COLO668 (cell line): ENCODE measurements around the gene CD19.
A peak's percentile ranks its signal among the peaks of the same experiment; 100 is the strongest.
"Not testable (repeated sequence)": the region's sequence is repeated elsewhere in the genome, so short reads cannot be mapped to it uniquely, and the experiment has no call there.

Experiments used
- DNase-seq: peaks from one replicate; lab custom pipeline; 2025; ENCODE audit not compliant: unreplicated experiment; lab: John Stamatoyannopoulos, UW

Gene CD19

GRCh38 chr16:28931801-28932225 lies at the start of gene CD19:
Gene CD19 (plus strand): TSS chr16:28931971. CDS start chr16:28932001, 30 bp downstream.
- no peak for DNase-seq

DNA sequence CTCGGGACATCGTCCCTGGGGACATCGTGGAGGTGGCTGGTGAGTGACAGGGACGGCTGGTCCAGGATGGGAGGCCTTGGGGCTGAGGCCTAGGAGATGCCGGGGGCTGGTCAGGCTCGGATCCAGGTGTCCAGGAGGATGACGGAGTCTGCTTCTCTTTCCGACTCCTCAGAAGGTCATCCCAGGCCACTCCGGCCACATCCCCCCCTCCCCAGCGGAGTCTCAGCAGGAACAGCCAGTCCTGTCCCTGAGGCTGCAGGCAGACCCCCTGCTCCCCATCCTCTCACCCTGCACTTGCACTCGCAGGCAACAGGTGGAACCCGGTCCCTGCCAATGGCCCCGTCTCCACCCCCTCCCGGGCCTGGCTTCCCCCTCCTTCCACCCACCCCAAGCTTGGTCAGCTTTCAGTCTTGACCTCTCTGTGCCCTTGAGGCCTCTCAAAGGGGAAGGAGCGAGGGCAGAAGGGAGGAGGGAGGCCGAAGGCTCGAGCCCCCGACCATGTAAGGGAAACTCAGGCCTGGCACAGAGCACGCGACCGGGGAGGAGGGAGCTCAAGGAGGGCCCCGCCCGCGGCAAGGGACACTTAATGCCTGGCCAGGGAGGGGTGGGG lies 49.1 kb upstream of the CD19 start:
- no peak for DNase-seq

GRCh38 chr16:28883221-28883996 lies 48.4 kb upstream of the CD19 start:
- peak; percentile 36 for DNase-seq

DNA sequence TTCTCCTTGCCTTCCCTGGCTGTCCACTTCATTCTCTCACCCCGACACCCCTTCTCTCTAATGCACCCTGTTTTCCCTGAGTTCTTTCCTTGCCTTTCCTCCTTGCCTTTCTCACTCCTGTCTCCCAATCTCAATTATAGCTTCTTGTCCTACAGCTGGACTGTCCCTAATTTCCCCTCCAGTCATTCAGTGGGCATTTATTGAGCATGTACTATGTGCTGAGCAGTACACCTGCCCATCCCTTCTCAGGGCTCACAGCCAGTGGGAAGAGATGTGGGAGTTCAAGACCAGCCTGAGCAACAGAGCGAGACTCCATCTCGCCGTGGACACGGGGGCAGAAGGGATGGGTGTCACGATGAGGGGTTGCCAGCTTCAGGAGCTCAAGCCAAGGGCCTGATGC lies 47.7 kb upstream of the CD19 start:
- no peak for DNase-seq

GRCh38 chr16:28886945-28887344 lies 44.8 kb upstream of the CD19 start:
- DNase-seq: no peak

DNA sequence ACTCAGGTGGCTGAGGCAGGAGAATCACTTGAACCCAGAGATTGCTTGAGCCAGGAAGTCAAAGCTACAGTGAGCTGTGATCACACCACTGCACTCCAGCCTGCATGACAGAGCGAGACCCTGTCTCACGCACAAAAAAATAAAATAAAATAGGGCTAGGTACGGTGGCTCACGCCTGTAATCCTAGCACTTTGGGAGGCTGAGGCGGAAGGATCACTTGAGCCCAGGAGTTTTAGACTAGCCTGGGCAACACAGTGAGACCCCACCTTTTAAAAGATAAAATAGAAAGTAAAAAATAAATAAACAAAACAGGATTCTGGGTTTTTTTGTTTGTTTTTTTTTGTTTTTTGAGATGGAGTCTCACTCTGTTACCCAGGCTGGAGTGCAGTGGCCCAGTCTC lies 41.4 kb upstream of the CD19 start:
- DNase-seq: not testable (repeated sequence)

DNA sequence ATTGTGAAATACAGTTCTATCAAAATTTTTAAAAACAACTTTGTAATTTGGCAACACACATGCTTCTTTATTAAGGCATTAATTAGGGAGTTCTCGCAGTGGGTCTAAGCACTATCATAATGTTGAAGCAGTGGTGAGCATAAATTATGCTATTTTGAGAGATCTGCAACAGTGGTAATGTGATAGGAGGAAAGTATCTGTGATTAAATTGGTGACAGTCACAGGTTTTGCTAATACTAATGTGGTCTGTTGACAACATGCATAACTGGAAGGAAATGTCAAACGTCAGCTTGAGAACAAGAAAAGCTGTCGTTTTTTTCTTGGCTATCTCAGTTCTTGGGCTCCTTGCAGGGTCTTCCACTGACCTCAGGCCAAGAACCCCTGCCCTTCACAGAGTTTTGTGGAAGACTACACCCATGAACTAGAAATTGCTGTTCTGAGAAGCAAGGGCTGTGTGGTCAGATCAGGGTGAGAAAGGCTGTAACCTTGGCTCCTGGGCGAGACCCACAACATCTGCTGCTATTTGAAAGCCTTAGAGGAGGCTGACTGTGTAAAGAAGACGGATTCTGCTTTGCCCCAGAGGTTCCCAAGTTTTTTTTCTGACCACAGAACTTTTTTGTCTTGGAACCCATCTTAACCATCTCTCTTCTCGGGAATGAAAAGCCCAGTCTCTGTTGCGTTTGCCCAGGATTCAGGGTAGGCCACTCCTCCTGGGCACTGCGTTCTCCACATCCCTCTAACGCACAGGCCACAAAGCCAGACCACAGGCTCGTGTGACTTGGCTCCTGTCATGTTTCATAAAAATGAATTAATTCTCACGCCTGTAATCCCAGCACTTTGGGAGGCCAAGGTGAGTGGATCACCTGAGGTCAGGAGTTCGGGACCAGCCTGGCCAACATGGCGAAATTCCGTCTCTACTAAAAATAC lies 39.5 kb upstream of the CD19 start:
- no peak for DNase-seq

- no peak for DNase-seq
These were observed 38.5 kb upstream of the CD19 start for GRCh38 chr16:28893291-28893690.

- no peak for DNase-seq
These were observed 36.2 kb upstream of the CD19 start for GRCh38 chr16:28895609-28896008.

DNA sequence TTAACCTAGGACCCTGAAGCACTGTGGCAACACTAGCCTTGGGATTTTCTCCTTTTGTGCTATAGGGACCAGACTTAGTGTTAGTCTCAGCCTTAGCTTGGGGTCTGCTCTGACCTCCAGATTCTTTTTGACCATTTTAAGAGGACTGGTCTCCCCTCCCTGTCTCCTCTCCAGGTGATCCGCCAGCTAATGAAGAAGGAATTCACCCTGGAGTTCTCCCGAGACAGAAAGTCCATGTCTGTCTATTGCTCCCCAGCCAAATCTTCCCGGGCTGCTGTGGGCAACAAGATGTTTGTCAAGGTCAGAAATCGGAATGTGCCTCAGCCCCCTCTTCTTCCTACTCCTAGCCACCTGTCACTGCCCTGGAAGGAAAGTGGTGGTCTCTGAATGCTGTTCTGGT lies 33.9 kb upstream of the CD19 start:
- no peak for DNase-seq

DNA sequence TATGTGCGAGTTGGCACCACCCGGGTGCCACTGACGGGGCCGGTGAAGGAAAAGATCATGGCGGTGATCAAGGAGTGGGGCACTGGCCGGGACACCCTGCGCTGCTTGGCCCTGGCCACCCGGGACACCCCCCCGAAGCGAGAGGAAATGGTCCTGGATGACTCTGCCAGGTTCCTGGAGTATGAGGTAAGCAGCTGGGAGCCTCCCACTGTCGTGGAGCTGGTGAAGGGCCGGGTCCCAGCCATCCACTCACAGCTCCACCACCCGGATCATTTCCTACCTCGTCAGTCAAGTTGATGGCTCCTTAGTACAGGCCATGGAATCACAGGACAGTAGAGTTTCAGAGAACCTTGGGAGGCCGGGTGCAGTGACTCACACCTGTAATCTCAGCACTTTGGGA lies 33.5 kb upstream of the CD19 start:
- DNase-seq: no peak

DNA sequence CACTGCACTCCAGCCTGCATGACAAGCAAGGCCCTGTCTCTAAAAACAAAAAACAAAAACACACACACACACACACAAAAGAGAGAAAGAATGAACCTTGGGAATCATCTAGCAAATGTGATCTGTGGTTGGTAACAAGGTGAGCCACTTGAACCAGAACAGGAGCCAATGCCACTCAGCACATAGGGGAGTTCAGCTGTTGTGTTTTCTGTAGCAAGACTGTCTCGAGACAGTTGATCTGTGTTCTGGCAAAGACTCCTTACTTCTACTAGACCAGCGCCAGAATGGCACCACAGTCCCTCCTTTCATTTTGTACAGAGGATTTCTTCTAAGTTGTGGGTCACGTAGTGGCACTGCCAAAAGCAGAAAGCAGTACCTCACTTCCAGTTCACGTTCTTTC lies 32.8 kb upstream of the CD19 start:
- DNase-seq: no peak

DNA sequence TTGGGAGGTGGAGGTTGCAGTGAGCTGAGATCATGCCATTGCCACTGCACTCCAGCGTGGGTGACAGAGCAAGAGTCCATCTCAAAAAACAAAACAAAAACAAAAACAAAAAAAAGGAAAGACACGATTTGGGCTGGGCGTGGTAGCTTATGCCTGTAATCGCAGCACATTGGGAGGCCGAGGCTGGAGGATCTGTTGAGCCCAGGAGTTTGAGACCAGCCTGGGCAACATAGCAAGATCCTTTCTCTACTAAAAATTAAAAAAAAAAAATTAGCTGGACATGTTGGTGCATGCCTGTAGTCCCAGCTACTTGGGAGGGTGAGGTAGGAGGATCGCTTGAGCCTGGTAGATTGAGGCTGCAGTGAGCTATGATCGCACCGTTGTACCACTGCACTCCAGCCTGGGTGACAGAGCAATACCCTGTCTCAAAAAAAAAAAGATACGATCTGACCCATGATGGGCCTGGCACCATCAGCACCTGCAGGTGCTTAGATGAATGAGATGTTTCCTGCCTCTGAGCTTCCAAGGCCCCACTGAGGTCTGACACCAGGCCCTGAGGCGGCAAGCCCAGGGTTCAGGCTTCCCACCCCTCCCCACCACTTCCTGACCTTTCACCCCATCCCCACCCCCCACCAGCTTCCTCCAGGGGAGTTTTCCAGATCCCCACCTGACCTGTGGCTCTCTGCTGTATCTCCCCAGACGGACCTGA lies 31.7 kb upstream of the CD19 start:
- no peak for DNase-seq

- DNase-seq: no peak
These were observed 31.2 kb upstream of the CD19 start for GRCh38 chr16:28900601-28901000.

DNA sequence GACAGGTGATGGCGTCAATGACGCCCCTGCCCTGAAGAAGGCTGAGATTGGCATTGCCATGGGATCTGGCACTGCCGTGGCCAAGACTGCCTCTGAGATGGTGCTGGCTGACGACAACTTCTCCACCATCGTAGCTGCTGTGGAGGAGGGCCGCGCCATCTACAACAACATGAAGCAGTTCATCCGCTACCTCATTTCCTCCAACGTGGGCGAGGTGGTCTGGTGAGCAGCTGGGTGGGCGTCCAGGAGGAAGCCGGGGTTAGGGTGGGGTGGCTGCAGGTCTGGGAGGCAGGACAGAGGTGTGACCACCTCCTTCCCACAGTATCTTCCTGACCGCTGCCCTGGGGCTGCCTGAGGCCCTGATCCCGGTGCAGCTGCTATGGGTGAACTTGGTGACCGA lies 29.9 kb upstream of the CD19 start:
- no peak for DNase-seq

GRCh38 chr16:28902909-28903308 lies 28.9 kb upstream of the CD19 start:
- no peak for DNase-seq

DNA sequence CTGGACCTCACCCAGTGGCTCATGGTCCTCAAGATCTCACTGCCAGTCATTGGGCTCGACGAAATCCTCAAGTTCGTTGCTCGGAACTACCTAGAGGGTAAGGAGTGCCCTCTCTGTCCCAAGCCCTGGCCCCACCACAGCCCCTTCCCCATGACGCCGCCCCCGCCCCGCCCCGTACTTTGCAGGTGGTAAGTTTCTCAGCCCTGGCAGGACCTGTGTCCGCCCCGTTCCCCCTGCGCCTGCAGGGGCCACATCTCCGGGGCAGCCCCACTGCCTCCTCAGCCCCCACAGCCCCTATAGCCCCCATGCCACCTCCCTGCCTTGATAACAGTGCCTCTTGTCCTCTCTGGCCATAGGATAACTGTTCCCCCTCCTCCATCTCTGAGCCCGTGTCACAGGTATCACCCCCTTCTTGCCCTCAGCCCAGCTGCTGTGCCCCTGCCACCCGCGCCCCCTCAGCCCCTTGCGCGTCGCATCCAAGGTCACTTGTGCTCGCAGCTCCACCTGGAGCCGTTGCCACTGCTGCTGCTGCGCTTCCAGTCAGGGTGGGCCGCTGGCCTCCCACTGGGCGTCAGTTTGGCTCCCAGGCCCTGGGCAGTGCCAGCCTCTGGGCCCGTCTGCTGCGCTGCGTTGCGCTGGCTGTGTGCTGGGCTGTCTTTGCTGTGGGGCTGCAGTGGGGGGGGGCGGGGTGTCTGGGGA lies 28.3 kb upstream of the CD19 start:
- DNase-seq: no peak

GRCh38 chr16:28904363-28904762 lies 27.4 kb upstream of the CD19 start:
- DNase-seq: no peak

- DNase-seq: no peak
These were observed 26.9 kb upstream of the CD19 start for GRCh38 chr16:28904828-28905227.

DNA sequence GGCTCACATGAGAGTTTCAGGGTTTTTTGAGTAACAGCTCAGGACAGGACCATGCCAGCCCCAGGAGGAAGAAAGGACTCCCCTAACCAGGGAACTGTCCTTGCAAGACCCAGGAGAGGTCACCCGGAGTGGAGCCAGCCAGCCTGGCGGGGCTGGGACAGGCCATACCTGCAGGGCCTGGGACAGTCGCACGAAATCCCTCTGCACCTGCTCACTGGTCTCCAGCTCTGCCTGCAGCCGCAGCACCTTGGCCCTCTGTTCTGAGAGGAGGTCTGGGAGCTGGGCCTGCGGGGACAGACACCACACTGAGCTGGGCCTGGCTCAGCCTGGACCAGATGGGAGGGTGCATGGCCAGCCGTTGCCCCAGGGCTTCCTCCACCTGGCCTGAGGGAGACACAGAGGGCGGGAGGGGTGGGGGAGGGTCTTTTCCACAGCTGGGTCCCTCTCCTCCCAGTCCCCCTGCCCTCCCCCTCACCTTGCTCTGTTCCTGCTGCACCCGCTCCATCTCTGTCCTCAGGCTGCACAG lies 26.5 kb upstream of the CD19 start:
- DNase-seq: no peak
